HepG2 (cell line): ENCODE measurements around the gene CLEC20A. TPM values are rescaled to one million over a fixed set of nuclear protein-coding genes. Genes with fewer than 3 reads are reported as not detected.

ENCODE experiments used
- ATF4 ChIP-seq, 2 experiments: fragments of 450-650 bp in 1 of 2; sonication (generic) in 1 of 2; formaldehyde crosslinking; IDR thresholded peaks; 2 replicates each; pipeline versions ENCODE4 v1.5.0 to v1.8.0; 2020 to 2022; ENCODE audit warnings: mild to moderate bottlenecking in 1 of 2, missing genetic modification reagents in 1 of 2
- CREB3 ChIP-seq: sonication (generic); formaldehyde crosslinking; IDR thresholded peaks from 2 replicates; pipeline ENCODE4 v1.5.0; 2020; ENCODE audit warnings: missing genetic modification reagents
- MAF1 ChIP-seq: sonication (generic); formaldehyde crosslinking; IDR thresholded peaks from 2 replicates; pipeline ENCODE4 v1.5.0; 2020; ENCODE audit warnings: missing genetic modification reagents, borderline replicate concordance
- RBM39 ChIP-seq: fragments of 200-400 bp; formaldehyde crosslinking; IDR thresholded peaks from one replicate; pipeline ENCODE4 v1.6.1; 2018; ENCODE audit warnings: antibody characterized with exemption, mild to moderate bottlenecking, low read depth, low read length; ENCODE audit not compliant: poor library complexity, severe bottlenecking
- RERE ChIP-seq: IDR thresholded peaks from 2 replicates; pipeline ENCODE4 v1.6.1; 2016; ENCODE audit warnings: low read depth, missing genetic modification reagents, missing compliant biosample characterization
- SOX13 ChIP-seq, 3 experiments: fragments of 450-650 bp in 1 of 3; sonication (generic) in 1 of 3; formaldehyde crosslinking in 1 of 3; IDR thresholded peaks in 2 of 3; conservative IDR thresholded peaks in 1 of 3; 2 replicates each; pipeline versions ENCODE4 v1.5.0 to v1.6.1; 2016 to 2020; ENCODE audit warnings: antibody characterized with exemption in 1 of 3, mild to moderate bottlenecking in 1 of 3, missing compliant biosample characterization in 1 of 3, missing genetic modification reagents in 1 of 3, moderate library complexity in 1 of 3
- TRAFD1 ChIP-seq: sonication (generic); formaldehyde crosslinking; IDR thresholded peaks from 2 replicates; pipeline ENCODE4 v1.5.1; 2020; ENCODE audit warnings: missing genetic modification reagents, mild to moderate bottlenecking, borderline replicate concordance
- ZBTB20 ChIP-seq: sonication (generic); formaldehyde crosslinking; IDR thresholded peaks from 2 replicates; pipeline ENCODE4 v1.8.1; 2023; ENCODE audit warnings: missing genetic modification reagents, low read depth, mild to moderate bottlenecking, borderline replicate concordance
- ZNF124 ChIP-seq: sonication (generic); formaldehyde crosslinking; IDR thresholded peaks from 2 replicates; pipeline ENCODE4 v1.4.0; 2020; ENCODE audit warnings: missing genetic modification reagents
- ZNF274 ChIP-seq: sonication (generic); formaldehyde crosslinking; IDR thresholded peaks from 2 replicates; pipeline ENCODE4 v1.5.1; 2020; ENCODE audit warnings: mild to moderate bottlenecking, missing genetic modification reagents
- ZNF296 ChIP-seq: sonication (generic); formaldehyde crosslinking; conservative IDR thresholded peaks from 2 replicates; pipeline ENCODE4 v1.5.0; 2020; ENCODE audit warnings: mild to moderate bottlenecking, missing genetic modification reagents
- ZNF431 ChIP-seq: sonication (generic); formaldehyde crosslinking; IDR thresholded peaks from 2 replicates; pipeline ENCODE4 v1.9.0; 2022; ENCODE audit warnings: missing genetic modification reagents, low read depth, mild to moderate bottlenecking, borderline replicate concordance
- ZNF501 ChIP-seq: sonication (generic); formaldehyde crosslinking; IDR thresholded peaks from 2 replicates; pipeline ENCODE4 v1.5.1; 2020; ENCODE audit warnings: mild to moderate bottlenecking, moderate library complexity, missing genetic modification reagents
- ZNF589 ChIP-seq: sonication (generic); formaldehyde crosslinking; conservative IDR thresholded peaks from 2 replicates; pipeline ENCODE4 v1.8.0; 2022; ENCODE audit warnings: mild to moderate bottlenecking, moderate library complexity, missing genetic modification reagents
- ZNF703 ChIP-seq: sonication (generic); formaldehyde crosslinking; IDR thresholded peaks from 2 replicates; pipeline ENCODE4 v1.5.1; 2020; ENCODE audit warnings: missing genetic modification reagents, mild to moderate bottlenecking, moderate library complexity, borderline replicate concordance
- ZNF891 ChIP-seq: sonication (generic); formaldehyde crosslinking; IDR thresholded peaks from 2 replicates; pipeline ENCODE4 v1.5.0; 2020; ENCODE audit warnings: mild to moderate bottlenecking, missing genetic modification reagents
- polyA plus RNA-seq, 8 experiments: library from polyadenylated mRNA; depleted of rRNA in 3 of 8; stranded (reverse) in 7 of 8; unstranded in 1 of 8; fragments of >200 nt; fragmentation: Illumina TruSeq in 4 of 8; extraction: Trizol in 4 of 8; gene quantifications; 2 replicates each; pipeline versions ENCODE4 v1.2.1 to v1.2.3, GENCODE V29; 2011 to 2016; ENCODE audit warnings: low read depth in 4 of 8, missing spikeins in 1 of 8, mixed read lengths in 1 of 8; ENCODE audit not compliant: insufficient read depth in 1 of 8
- total RNA-seq, 5 experiments: library from RNA; depleted of rRNA; stranded (reverse); fragments of >200 nt; fragmentation: Illumina TruSeq; extraction: Trizol; gene quantifications; 2 replicates each; pipeline ENCODE4 v1.2.3, GENCODE V29; 2016; ENCODE audit warnings: low read depth in 1 of 5

CLEC20A gene
- total and polyA plus RNA-seq, 2 of the 13 experiments (the other 11 are each of a cell fraction or from before 2014, with no cell fraction given), result not detected

GRCh38 chr1:178541829-178542553, 45.2 kb upstream of the CLEC20A start (continued):
- peak; percentile 64; the same call in 1 of the 2 replicates for TF ChIP-seq ZBTB20 (CRISPR knock-in tag)
- TF ChIP-seq SOX13 (IDR thresholded peaks at IDR 0.05), result no peak; the same call in 1 of the 2 replicates
- peak in 1 of 2 experiments; percentile 58; a peak in 2 of 4 replicates for TF ChIP-seq SOX13 (CRISPR knock-in tag; conservative IDR thresholded peaks at IDR 0.05 in 1 of 2, IDR thresholded peaks at IDR 0.05 in 1 of 2)
- peak; percentile 62; the same call in 1 of the 2 replicates for TF ChIP-seq MAF1
- TF ChIP-seq ZNF296 (CRISPR knock-in tag), result 0 out of 2 replicates have a peak, but pooled peaks have one; percentile 63
- peak; percentile 93 for TF ChIP-seq CREB3 (CRISPR knock-in tag)
- TF ChIP-seq ZNF891 (CRISPR knock-in tag), result 0 out of 2 replicates have a peak, but pooled peaks have one; percentile 36
- peak; percentile 23; the same call in 1 of the 2 replicates for TF ChIP-seq RERE
- TF ChIP-seq TRAFD1 (CRISPR knock-in tag), result peak; percentile 67; the same call in 1 of the 2 replicates
- peak; percentile 47; the same call in 1 of the 2 replicates for TF ChIP-seq ZNF431 (CRISPR knock-in tag)
- peak; percentile 62; the same call in 1 of the 2 replicates for TF ChIP-seq ZNF124
- no peak for TF ChIP-seq ZNF274 (CRISPR knock-in tag)
- peak; percentile 85 for TF ChIP-seq ZNF501
- 0 out of 4 replicates have a peak, but pooled peaks of 1 of the 2 experiments have one; percentile 11 for TF ChIP-seq ATF4 (CRISPR knock-in tag; IDR thresholded peaks at IDR 0.05)
- TF ChIP-seq ZNF589 (CRISPR knock-in tag), result peak; percentile 35; the same call in 1 of the 2 replicates
- TF ChIP-seq RBM39, result peak; percentile 23
- TF ChIP-seq ZNF703 (CRISPR knock-in tag), result 0 out of 2 replicates have a peak, but pooled peaks have one; percentile 81
